Measurements from ENCODE around the gene PLS1.

Gene PLS1

GRCh38 chr3:142622405-142622804, 26.2 kb downstream of the PLS1 start:
- no peak overlapping the region for H3K9ac ChIP-seq (ENCODE audit: low read depth, low read length)
- peaks cover 4% of the 10 kb centered on the region; the same call in 1 of the 2 replicates for H3K4me1 ChIP-seq (ENCODE audit: insufficient read depth, low read length)
- no peaks in the 10 kb centered on the region for H3K36me3 ChIP-seq (ENCODE audit: insufficient read depth, low read depth, low read length)
- H3K27ac ChIP-seq (ENCODE audit: low read length) = no peak overlapping the region
- H3K27me3 ChIP-seq (ENCODE audit: insufficient read depth, low read length) = no peaks in the 10 kb centered on the region
- no peaks in the 10 kb centered on the region for H3K9me3 ChIP-seq (ENCODE audit: insufficient read depth, low read depth, low read length)
- H3K4me3 ChIP-seq (ENCODE audit: low read length) = no peak overlapping the region

- no peaks in the 10 kb centered on the region for H3K36me3 ChIP-seq (ENCODE audit: insufficient read depth, low read depth, low read length)
- H3K9ac ChIP-seq (ENCODE audit: low read depth, low read length) = no peak overlapping the region
- no peak overlapping the region for H3K27ac ChIP-seq (ENCODE audit: low read length)
- no peaks in the 10 kb centered on the region for H3K9me3 ChIP-seq (ENCODE audit: insufficient read depth, low read depth, low read length)
- H3K27me3 ChIP-seq (ENCODE audit: insufficient read depth, low read length) = no peaks in the 10 kb centered on the region
- no peak overlapping the region for H3K4me3 ChIP-seq (ENCODE audit: low read length)
- H3K4me1 ChIP-seq (ENCODE audit: insufficient read depth, low read length) = peaks cover 4% of the 10 kb centered on the region; the same call in 1 of the 2 replicates
Measured at GRCh38 chr3:142623194-142623593, 27.0 kb downstream of the PLS1 start.

GRCh38 chr3:142624341-142625152, 28.4 kb downstream of the PLS1 start:
- Histone ChIP-seq H3K9me3 (ENCODE audit: insufficient read depth, low read depth, low read length) (no peaks in the 10 kb centered on the region), H3K27ac (ENCODE audit: low read length) (no peak overlapping the region), H3K27me3 (ENCODE audit: insufficient read depth, low read length) (no peaks in the 10 kb centered on the region), H3K4me3 (ENCODE audit: low read length) (no peak overlapping the region), H3K36me3 (ENCODE audit: insufficient read depth, low read depth, low read length) (no peaks in the 10 kb centered on the region), H3K9ac (ENCODE audit: low read depth, low read length) (no peak overlapping the region), H3K4me1 (ENCODE audit: insufficient read depth, low read length) (peaks cover 4% of the 10 kb centered on the region; the same call in 1 of the 2 replicates)

- Histone ChIP-seq H3K27ac (ENCODE audit: low read length) (no peak overlapping the region), H3K9ac (ENCODE audit: low read depth, low read length) (no peak overlapping the region), H3K4me1 (ENCODE audit: insufficient read depth, low read length) (peaks cover 4% of the 10 kb centered on the region; the same call in 1 of the 2 replicates), H3K9me3 (ENCODE audit: insufficient read depth, low read depth, low read length) (no peaks in the 10 kb centered on the region), H3K27me3 (ENCODE audit: insufficient read depth, low read length) (no peaks in the 10 kb centered on the region), H3K36me3 (ENCODE audit: insufficient read depth, low read depth, low read length) (no peaks in the 10 kb centered on the region), H3K4me3 (ENCODE audit: low read length) (no peak overlapping the region)
Measured at GRCh38 chr3:142625153-142625440, 28.9 kb downstream of the PLS1 start.

- Histone ChIP-seq H3K4me1 (ENCODE audit: insufficient read depth, low read length) (peaks cover 4% of the 10 kb centered on the region; the same call in 1 of the 2 replicates), H3K27me3 (ENCODE audit: insufficient read depth, low read length) (no peaks in the 10 kb centered on the region), H3K9me3 (ENCODE audit: insufficient read depth, low read depth, low read length) (no peaks in the 10 kb centered on the region), H3K4me3 (ENCODE audit: low read length) (no peak overlapping the region), H3K9ac (ENCODE audit: low read depth, low read length) (no peak overlapping the region), H3K27ac (ENCODE audit: low read length) (no peak overlapping the region), H3K36me3 (ENCODE audit: insufficient read depth, low read depth, low read length) (no peaks in the 10 kb centered on the region)
Measured at GRCh38 chr3:142626971-142627370, 30.8 kb downstream of the PLS1 start.

GRCh38 chr3:142628801-142629200, 32.6 kb downstream of the PLS1 start:
- Histone ChIP-seq H3K36me3 (ENCODE audit: insufficient read depth, low read depth, low read length) (no peaks in the 10 kb centered on the region), H3K27ac (ENCODE audit: low read length) (no peak overlapping the region), H3K9me3 (ENCODE audit: insufficient read depth, low read depth, low read length) (no peaks in the 10 kb centered on the region), H3K27me3 (ENCODE audit: insufficient read depth, low read length) (no peaks in the 10 kb centered on the region), H3K4me3 (ENCODE audit: low read length) (no peak overlapping the region), H3K9ac (ENCODE audit: low read depth, low read length) (no peak overlapping the region), H3K4me1 (ENCODE audit: insufficient read depth, low read length) (no peaks in the 10 kb centered on the region)

GRCh38 chr3:142633073-142633472, 36.9 kb downstream of the PLS1 start:
- Histone ChIP-seq H3K27ac (ENCODE audit: low read length) (no peak overlapping the region), H3K36me3 (ENCODE audit: insufficient read depth, low read depth, low read length) (no peaks in the 10 kb centered on the region), H3K4me3 (ENCODE audit: low read length) (no peak overlapping the region), H3K9ac (ENCODE audit: low read depth, low read length) (no peak overlapping the region), H3K27me3 (ENCODE audit: insufficient read depth, low read length) (no peaks in the 10 kb centered on the region), H3K9me3 (ENCODE audit: insufficient read depth, low read depth, low read length) (no peaks in the 10 kb centered on the region), H3K4me1 (ENCODE audit: insufficient read depth, low read length) (no peaks in the 10 kb centered on the region)

GRCh38 chr3:142636050-142636449, 39.9 kb downstream of the PLS1 start:
- H3K4me3 ChIP-seq (ENCODE audit: low read length) = no peak overlapping the region
- no peaks in the 10 kb centered on the region for H3K36me3 ChIP-seq (ENCODE audit: insufficient read depth, low read depth, low read length)
- no peaks in the 10 kb centered on the region for H3K4me1 ChIP-seq (ENCODE audit: insufficient read depth, low read length)
- no peak overlapping the region for H3K9ac ChIP-seq (ENCODE audit: low read depth, low read length)
- H3K27ac ChIP-seq (ENCODE audit: low read length) = no peak overlapping the region
- H3K27me3 ChIP-seq (ENCODE audit: insufficient read depth, low read length) = no peaks in the 10 kb centered on the region
- no peaks in the 10 kb centered on the region for H3K9me3 ChIP-seq (ENCODE audit: insufficient read depth, low read depth, low read length)

- Histone ChIP-seq H3K36me3 (ENCODE audit: insufficient read depth, low read depth, low read length) (no peaks in the 10 kb centered on the region), H3K27ac (ENCODE audit: low read length) (no peak overlapping the region), H3K9me3 (ENCODE audit: insufficient read depth, low read depth, low read length) (no peaks in the 10 kb centered on the region), H3K4me3 (ENCODE audit: low read length) (no peak overlapping the region), H3K4me1 (ENCODE audit: insufficient read depth, low read length) (no peaks in the 10 kb centered on the region), H3K9ac (ENCODE audit: low read depth, low read length) (no peak overlapping the region), H3K27me3 (ENCODE audit: insufficient read depth, low read length) (no peaks in the 10 kb centered on the region)
Measured at GRCh38 chr3:142636664-142637063, 40.5 kb downstream of the PLS1 start.

- Histone ChIP-seq H3K4me1 (ENCODE audit: insufficient read depth, low read length) (peaks cover 10% of the 10 kb centered on the region), H3K9me3 (ENCODE audit: insufficient read depth, low read depth, low read length) (no peaks in the 10 kb centered on the region), H3K4me3 (ENCODE audit: low read length) (no peak overlapping the region), H3K9ac (ENCODE audit: low read depth, low read length) (no peak overlapping the region), H3K27ac (ENCODE audit: low read length) (no peak overlapping the region), H3K27me3 (ENCODE audit: insufficient read depth, low read length) (no peaks in the 10 kb centered on the region), H3K36me3 (ENCODE audit: insufficient read depth, low read depth, low read length) (no peaks in the 10 kb centered on the region)
Measured at GRCh38 chr3:142638291-142638690, 42.1 kb downstream of the PLS1 start.

- no peak overlapping the region for H3K4me3 ChIP-seq (ENCODE audit: low read length)
- no peaks in the 10 kb centered on the region for H3K27me3 ChIP-seq (ENCODE audit: insufficient read depth, low read length)
- no peaks in the 10 kb centered on the region for H3K9me3 ChIP-seq (ENCODE audit: insufficient read depth, low read depth, low read length)
- peaks cover 26% of the 10 kb centered on the region for H3K4me1 ChIP-seq (ENCODE audit: insufficient read depth, low read length)
- H3K9ac ChIP-seq (ENCODE audit: low read depth, low read length) = no peak overlapping the region
- no peak overlapping the region for H3K27ac ChIP-seq (ENCODE audit: low read length)
- no peaks in the 10 kb centered on the region for H3K36me3 ChIP-seq (ENCODE audit: insufficient read depth, low read depth, low read length)
Measured at GRCh38 chr3:142641504-142641903, 45.3 kb downstream of the PLS1 start.

- no peak overlapping the region for H3K4me3 ChIP-seq (ENCODE audit: low read length)
- H3K27ac ChIP-seq (ENCODE audit: low read length) = no peak overlapping the region
- no peaks in the 10 kb centered on the region for H3K27me3 ChIP-seq (ENCODE audit: insufficient read depth, low read length)
- no peaks in the 10 kb centered on the region for H3K36me3 ChIP-seq (ENCODE audit: insufficient read depth, low read depth, low read length)
- H3K4me1 ChIP-seq (ENCODE audit: insufficient read depth, low read length) = peaks cover 26% of the 10 kb centered on the region
- H3K9me3 ChIP-seq (ENCODE audit: insufficient read depth, low read depth, low read length) = no peaks in the 10 kb centered on the region
- H3K9ac ChIP-seq (ENCODE audit: low read depth, low read length) = no peak overlapping the region
Measured at GRCh38 chr3:142642956-142643355, 46.8 kb downstream of the PLS1 start.
